Stimulated activated CD4-positive, alpha-beta T cell treated with anti-CD3 and anti-CD28 coated beads, TNF-alpha, amount 100 ng/mL, for 24 hours (primary cell): ENCODE data around the gene GABRP.

Experiments used
- DNase-seq, 3 experiments: peaks; one replicate each; pipeline ENCODE4 v3.0.0-alpha.2; 2020; ENCODE audit warnings: low read depth in 3 of 3

The GABRP gene

DNA sequence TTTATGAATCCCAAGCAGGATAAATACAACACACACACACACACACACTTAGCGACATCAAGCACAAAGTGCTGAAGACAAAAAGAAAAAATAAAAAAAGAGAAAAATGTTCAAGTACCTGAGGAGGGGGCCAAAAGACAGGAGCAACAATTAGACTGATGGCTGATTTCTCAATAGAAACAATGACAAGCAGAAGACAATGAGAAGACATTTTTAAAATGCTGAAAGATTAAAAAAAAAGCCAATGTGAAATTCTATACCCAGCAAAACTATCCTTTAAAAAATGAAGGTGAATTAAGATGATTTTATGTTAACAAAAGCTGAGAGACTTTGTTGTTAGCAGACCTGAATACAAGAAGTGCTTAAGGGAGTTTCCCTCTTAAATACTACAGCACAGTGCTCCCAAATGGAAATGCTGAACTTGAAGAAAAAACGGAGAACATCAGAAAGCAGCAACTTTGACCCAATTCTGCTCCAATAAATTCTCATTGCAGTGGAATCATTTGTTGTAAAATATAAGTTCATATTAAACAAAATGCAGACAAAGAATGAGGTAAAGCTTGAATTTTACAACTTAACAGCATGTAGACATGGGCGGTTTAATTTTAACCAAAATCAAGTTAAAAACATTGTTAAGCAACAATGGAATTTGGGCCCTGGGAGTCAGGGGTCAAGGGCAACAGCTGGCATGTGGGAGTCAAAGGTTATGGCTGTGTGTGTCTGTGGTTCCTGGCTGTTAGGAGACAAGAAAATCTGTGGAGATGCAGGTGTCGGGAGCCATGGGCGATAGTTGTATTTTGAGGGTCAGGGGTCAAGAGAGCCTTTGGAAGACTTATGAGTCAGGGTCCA is 77.5 kb downstream of the GABRP start:
- no peak for DNase-seq

DNA sequence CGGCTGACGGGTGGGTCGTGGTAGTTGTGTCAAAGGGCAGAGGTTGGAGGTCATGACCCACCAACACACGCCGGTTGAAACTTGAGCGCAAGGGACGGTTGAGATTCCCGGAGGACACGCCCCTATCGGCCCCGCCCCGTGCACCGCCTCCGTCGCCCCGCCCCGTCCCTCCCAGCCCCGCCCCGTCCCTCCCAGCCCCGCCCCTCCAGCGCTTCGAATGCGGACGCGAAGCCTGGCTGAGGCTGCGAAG is 78.1 kb downstream of the GABRP start:
- no peak for DNase-seq

DNA sequence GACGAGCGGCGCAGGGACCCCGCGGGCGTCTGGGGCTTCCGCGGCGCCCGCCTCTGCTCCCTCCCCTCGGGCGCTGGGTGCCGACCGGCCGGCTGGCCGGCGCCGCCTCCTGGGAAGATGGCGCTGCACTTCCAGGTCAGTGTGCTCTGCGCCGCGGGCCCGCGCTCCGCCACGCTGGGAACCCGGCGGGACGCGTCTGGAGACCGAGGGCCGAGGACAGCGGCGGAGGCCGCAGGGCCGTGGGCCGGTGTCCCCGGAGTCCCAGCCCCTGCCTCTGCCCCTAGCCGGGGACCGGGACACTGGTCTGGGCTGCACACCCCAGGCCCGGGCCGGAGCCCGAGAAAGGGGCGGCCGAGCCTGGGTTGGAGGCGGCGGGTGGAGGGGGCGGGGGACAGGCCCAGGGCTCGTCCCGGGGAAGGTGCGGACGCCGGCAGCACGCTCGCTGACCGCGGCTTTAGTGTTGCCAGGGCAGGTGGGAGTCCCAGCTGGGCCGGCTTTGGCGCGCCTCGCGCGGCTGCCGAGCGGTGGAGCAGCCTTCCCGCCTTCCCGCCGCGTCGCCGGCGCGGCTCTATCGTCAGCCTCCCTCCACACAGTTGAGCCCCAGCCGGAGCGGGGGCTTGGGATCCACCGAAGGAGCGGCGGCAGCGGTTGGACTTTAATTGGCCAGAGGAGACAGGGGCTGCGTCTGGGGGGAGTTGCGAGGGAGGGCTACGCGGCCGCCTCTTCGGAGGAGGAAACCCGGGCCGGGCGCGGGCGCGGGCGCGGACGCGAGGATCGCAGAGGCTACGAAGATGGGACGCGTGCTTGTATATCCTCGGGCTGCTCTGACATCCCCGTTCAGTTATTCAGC is 78.6 kb downstream of the GABRP start, which contains the start of gene RANBP17:
TSS of gene RANBP17 (plus strand) at position 102 of the 850 bp plus-strand sequence.
- no peak for DNase-seq

DNA sequence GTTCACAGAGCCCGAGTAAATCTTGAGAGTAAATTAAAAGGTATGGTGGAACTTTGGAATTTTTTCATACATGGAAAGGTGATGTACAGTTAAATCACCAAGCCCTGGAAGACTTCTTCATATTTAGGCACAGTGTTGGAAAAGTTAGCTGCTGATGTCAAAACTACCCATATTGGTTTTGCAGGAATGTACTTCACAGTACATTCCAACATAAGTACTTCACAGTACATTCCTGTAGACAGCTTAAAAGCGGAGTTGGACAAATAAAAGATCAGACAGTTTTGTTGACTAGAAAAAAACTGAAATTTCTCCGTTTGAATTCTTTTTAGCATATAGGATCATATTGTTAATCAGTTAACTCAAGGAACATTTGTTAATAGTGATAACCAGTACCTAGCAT is 80.1 kb downstream of the GABRP start:
- DNase-seq: no peak
